ENCODE data around the gene CHFR.
A peak's percentile ranks its signal among the peaks of the same experiment; 100 is the strongest.
"Not testable (repeated sequence)": the region's sequence is repeated elsewhere in the genome, so short reads cannot be mapped to it uniquely, and the experiment has no call there.

Gene CHFR

GRCh38 chr12:132887513-132888351, at the start of gene CHFR:
Gene CHFR, minus strand, starts transcription at chr12:132887605. Its CDS starts 277 bp downstream, at chr12:132887328.
- DNase-seq, result peak; percentile 92

- not testable (repeated sequence) for DNase-seq
Observed at GRCh38 chr12:132936921-132937320, 49.5 kb upstream of the CHFR start.

- no peak for DNase-seq
Observed at GRCh38 chr12:132936163-132936562, 48.8 kb upstream of the CHFR start.

- no peak for DNase-seq
Observed at GRCh38 chr12:132926415-132926833, 39.0 kb upstream of the CHFR start.

- no peak for DNase-seq
Observed at GRCh38 chr12:132925597-132926414, 38.4 kb upstream of the CHFR start.

- DNase-seq, result no peak
Observed at GRCh38 chr12:132924356-132924755, 37.0 kb upstream of the CHFR start.

GRCh38 chr12:132923356-132923909, 36.0 kb upstream of the CHFR start:
- no peak for DNase-seq

- DNase-seq, result no peak
Observed at GRCh38 chr12:132922676-132923075, 35.3 kb upstream of the CHFR start.

- no peak for DNase-seq
Observed at GRCh38 chr12:132921685-132922084, 34.3 kb upstream of the CHFR start.

- no peak for DNase-seq
Observed at GRCh38 chr12:132918680-132919079, 31.3 kb upstream of the CHFR start.

GRCh38 chr12:132909030-132909368, 21.6 kb upstream of the CHFR start:
- no peak for DNase-seq

GRCh38 chr12:132908145-132909029, 21.0 kb upstream of the CHFR start:
- peak; percentile 95 for DNase-seq

- not testable (repeated sequence) for DNase-seq
Observed at GRCh38 chr12:132907789-132908144, 20.4 kb upstream of the CHFR start.

- no peak for DNase-seq
Observed at GRCh38 chr12:132907216-132907615, 19.8 kb upstream of the CHFR start.

- DNase-seq, result no peak
Observed at GRCh38 chr12:132904718-132905328, 17.4 kb upstream of the CHFR start.

- DNase-seq, result no peak
Observed at GRCh38 chr12:132899033-132899432, 11.6 kb upstream of the CHFR start.

GRCh38 chr12:132888852-132889251, 1.4 kb upstream of the CHFR start:
- DNase-seq, result no peak

- DNase-seq, result no peak
Observed at GRCh38 chr12:132886529-132887477, 602 bp downstream of the CHFR start.

- DNase-seq, result no peak
Observed at GRCh38 chr12:132881818-132882217, 5.6 kb downstream of the CHFR start.

GRCh38 chr12:132874620-132875019, 12.8 kb downstream of the CHFR start:
- DNase-seq, result not testable (repeated sequence)

- DNase-seq, result no peak
Observed at GRCh38 chr12:132874175-132874574, 13.2 kb downstream of the CHFR start.

All from kidney glomerular epithelial cell (primary cell).